Measurements from ENCODE around the gene GNPAT.

Gene GNPAT

DNA sequence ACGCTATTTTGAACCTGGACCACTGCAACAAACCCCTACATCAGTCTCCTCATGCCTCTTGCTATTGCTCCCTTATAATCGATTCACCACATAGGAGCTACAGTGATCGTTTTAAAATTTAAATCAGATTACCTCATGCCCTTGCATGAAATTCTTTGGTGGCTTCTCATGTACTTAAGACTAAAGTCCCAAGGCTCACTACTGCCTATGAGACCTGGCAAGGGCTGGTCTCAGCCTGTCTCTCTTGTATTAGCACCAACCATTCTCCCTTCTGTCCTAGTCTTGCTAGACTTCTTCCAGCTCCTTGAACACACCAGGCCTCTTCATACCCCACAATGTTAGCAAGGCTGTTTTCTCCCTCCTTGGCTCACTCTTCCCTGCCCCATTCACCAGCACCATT lies 6.5 kb upstream of the GNPAT start:
- H3K4me3 ChIP-seq (ENCODE audit: low read depth, low read length): no peak overlapping the region
- in situ Hi-C loops (cut with HindIII; ENCODE audit: low sequenced_read_pairs): no loop called here
- DNase-seq (ENCODE audit: low read depth): no peak
- TF ChIP-seq, protein P1, sequence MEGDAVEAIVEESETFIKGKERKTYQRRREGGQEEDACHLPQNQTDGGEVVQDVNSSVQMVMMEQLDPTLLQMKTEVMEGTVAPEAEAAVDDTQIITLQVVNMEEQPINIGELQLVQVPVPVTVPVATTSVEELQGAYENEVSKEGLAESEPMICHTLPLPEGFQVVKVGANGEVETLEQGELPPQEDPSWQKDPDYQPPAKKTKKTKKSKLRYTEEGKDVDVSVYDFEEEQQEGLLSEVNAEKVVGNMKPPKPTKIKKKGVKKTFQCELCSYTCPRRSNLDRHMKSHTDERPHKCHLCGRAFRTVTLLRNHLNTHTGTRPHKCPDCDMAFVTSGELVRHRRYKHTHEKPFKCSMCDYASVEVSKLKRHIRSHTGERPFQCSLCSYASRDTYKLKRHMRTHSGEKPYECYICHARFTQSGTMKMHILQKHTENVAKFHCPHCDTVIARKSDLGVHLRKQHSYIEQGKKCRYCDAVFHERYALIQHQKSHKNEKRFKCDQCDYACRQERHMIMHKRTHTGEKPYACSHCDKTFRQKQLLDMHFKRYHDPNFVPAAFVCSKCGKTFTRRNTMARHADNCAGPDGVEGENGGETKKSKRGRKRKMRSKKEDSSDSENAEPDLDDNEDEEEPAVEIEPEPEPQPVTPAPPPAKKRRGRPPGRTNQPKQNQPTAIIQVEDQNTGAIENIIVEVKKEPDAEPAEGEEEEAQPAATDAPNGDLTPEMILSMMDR (IDR thresholded peaks at IDR 0.05; ENCODE audit: low read depth, low read length, missing control alignments): no peak

DNA sequence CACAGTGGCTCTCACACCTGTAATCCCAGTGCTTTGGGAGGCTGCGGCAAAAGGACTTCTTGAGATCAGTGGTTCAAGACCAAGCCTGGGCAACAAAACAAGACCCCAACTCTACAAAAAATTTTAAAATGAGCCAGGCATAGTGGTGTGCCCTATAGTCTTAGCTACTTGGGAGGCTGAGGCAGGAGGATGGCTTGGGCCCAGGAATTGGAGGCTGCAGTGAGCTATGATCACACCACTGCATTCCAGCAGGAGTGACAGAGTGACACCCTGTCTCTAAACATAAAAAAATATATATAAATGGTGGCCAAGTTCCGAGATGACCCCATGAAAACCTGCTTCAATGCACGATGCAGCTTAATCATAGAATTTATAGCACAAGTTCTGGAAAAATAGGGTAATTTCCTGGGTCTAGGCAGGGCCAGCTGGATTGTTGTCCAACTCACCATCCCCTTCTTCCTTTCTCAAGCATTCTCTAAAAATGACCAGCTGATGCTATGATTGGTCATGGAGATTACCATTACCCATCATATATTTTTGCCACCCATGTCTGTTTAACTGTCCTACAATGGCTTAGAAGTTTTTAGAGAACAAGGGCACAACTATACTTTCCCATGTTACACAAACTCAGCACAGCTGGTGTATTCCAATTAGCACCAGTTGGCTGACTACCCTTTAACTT lies 5.3 kb upstream of the GNPAT start:
- in situ Hi-C loops (cut with HindIII; ENCODE audit: low sequenced_read_pairs): no loop called here
- TF ChIP-seq, protein P1 (IDR thresholded peaks at IDR 0.05; ENCODE audit: low read depth, low read length, missing control alignments): no peak

GRCh38 chr1:231236208-231236591 lies 4.8 kb upstream of the GNPAT start:
- in situ Hi-C loops (cut with HindIII; ENCODE audit: low sequenced_read_pairs): no loop called here
- no peak for DNase-seq (ENCODE audit: low read depth)
- TF ChIP-seq, protein P1 (IDR thresholded peaks at IDR 0.05; ENCODE audit: low read depth, low read length, missing control alignments): no peak
- no peak overlapping the region for H3K4me3 ChIP-seq (ENCODE audit: low read depth, low read length)

More for the DNA sequence above, 5.3 kb upstream of the GNPAT start:
- no peak for DNase-seq (ENCODE audit: low read depth)
- H3K4me3 ChIP-seq (ENCODE audit: low read depth, low read length): no peak overlapping the region

GRCh38 chr1:231236938-231237337 lies 4.1 kb upstream of the GNPAT start:
- no peak for DNase-seq (ENCODE audit: low read depth)
- in situ Hi-C loops (cut with HindIII; ENCODE audit: low sequenced_read_pairs): no loop called here
- H3K4me3 ChIP-seq (ENCODE audit: low read depth, low read length): no peak overlapping the region
- TF ChIP-seq, protein P1 (IDR thresholded peaks at IDR 0.05; ENCODE audit: low read depth, low read length, missing control alignments): no peak

- DNase-seq (ENCODE audit: low read depth): no peak
- H3K4me3 ChIP-seq (ENCODE audit: low read depth, low read length): no peak overlapping the region
- in situ Hi-C loops (cut with HindIII; ENCODE audit: low sequenced_read_pairs): no loop called here
- TF ChIP-seq, protein P1 (IDR thresholded peaks at IDR 0.05; ENCODE audit: low read depth, low read length, missing control alignments): no peak
These were observed 2.7 kb upstream of the GNPAT start for GRCh38 chr1:231238298-231238697.

- H3K4me3 ChIP-seq (ENCODE audit: low read depth, low read length): peak overlapping the region; percentile 67
- in situ Hi-C loops (cut with HindIII; ENCODE audit: low sequenced_read_pairs): no loop called here
- no peak for DNase-seq (ENCODE audit: low read depth)
- TF ChIP-seq, protein P1 (IDR thresholded peaks at IDR 0.05; ENCODE audit: low read depth, low read length, missing control alignments): no peak
These were observed 505 bp upstream of the GNPAT start for GRCh38 chr1:231240531-231240882.
